HepG2 (cell line): Measurements from ENCODE around the gene ARRDC1. TPM values are rescaled to one million over a fixed set of nuclear protein-coding genes. Genes with fewer than 3 reads are reported as not detected.

Experiments used
- ARNT2 ChIP-seq: sonication (generic); formaldehyde crosslinking; IDR thresholded peaks from 2 replicates; pipeline ENCODE4 v1.8.0; 2022; ENCODE audit warnings: mild to moderate bottlenecking, low read depth, missing genetic modification reagents, moderate library complexity
- ATF6 ChIP-seq: sonication (generic); formaldehyde crosslinking; conservative IDR thresholded peaks from 2 replicates; pipeline ENCODE4 v1.4.0; 2020; ENCODE audit warnings: missing genetic modification reagents
- BRD4 ChIP-seq: sonication (generic); formaldehyde crosslinking; IDR thresholded peaks from 2 replicates; pipeline ENCODE4 v1.4.0; 2020; ENCODE audit warnings: missing genetic modification reagents
- HES4 ChIP-seq: sonication (generic); formaldehyde crosslinking; IDR thresholded peaks from 2 replicates; pipeline ENCODE4 v1.9.0; 2021; ENCODE audit warnings: mild to moderate bottlenecking, missing genetic modification reagents, borderline replicate concordance
- MTF1 ChIP-seq: sonication (generic); formaldehyde crosslinking; IDR thresholded peaks from 2 replicates; pipeline ENCODE4 v1.5.0; 2020; ENCODE audit warnings: missing genetic modification reagents
- MXD1 ChIP-seq: sonication (generic); formaldehyde crosslinking; IDR thresholded peaks from 2 replicates; pipeline ENCODE4 v1.4.0; 2020; ENCODE audit warnings: mild to moderate bottlenecking, missing genetic modification reagents
- MYPOP ChIP-seq: sonication (generic); formaldehyde crosslinking; IDR thresholded peaks from 2 replicates; pipeline ENCODE4 v1.8.1; 2023; ENCODE audit warnings: mild to moderate bottlenecking, moderate library complexity, missing genetic modification reagents
- NFKB2 ChIP-seq: sonication (generic); formaldehyde crosslinking; IDR thresholded peaks from 2 replicates; pipeline ENCODE4 v1.4.0; 2020; ENCODE audit warnings: missing genetic modification reagents, borderline replicate concordance
- ONECUT2 ChIP-seq: sonication (generic); formaldehyde crosslinking; IDR thresholded peaks from 2 replicates; pipeline ENCODE4 v1.4.0; 2020; ENCODE audit warnings: missing genetic modification reagents
- PHF8 ChIP-seq: sonication (generic); formaldehyde crosslinking; IDR thresholded peaks from 2 replicates; pipeline ENCODE4 v1.5.0; 2020; ENCODE audit warnings: missing genetic modification reagents
- POLR2G ChIP-seq: fragments of 200-400 bp; formaldehyde crosslinking; IDR thresholded peaks from 2 replicates; pipeline ENCODE4 v1.6.1; 2018; ENCODE audit warnings: mild to moderate bottlenecking, low read depth, low read length, moderate library complexity
- RFXANK ChIP-seq: IDR thresholded peaks from 2 replicates; pipeline ENCODE4 v1.6.1; 2016
- SAP130 ChIP-seq: IDR thresholded peaks from 2 replicates; pipeline ENCODE4 v1.6.1; 2016; ENCODE audit warnings: low read depth
- SP2 ChIP-seq: sonication (generic); formaldehyde crosslinking; IDR thresholded peaks from 2 replicates; pipeline ENCODE4 v1.5.1; 2020; ENCODE audit warnings: mild to moderate bottlenecking, missing genetic modification reagents
- THYN1 ChIP-seq: sonication (generic); formaldehyde crosslinking; IDR thresholded peaks from 2 replicates; pipeline ENCODE4 v1.8.1; 2023; ENCODE audit warnings: low read depth, mild to moderate bottlenecking, moderate library complexity, missing genetic modification reagents, borderline replicate concordance
- ZBTB38 ChIP-seq: sonication (generic); formaldehyde crosslinking; IDR thresholded peaks from 2 replicates; pipeline ENCODE4 v1.5.1; 2020; ENCODE audit warnings: mild to moderate bottlenecking, missing genetic modification reagents
- ZNF263 ChIP-seq: sonication (generic); formaldehyde crosslinking; IDR thresholded peaks from 2 replicates; pipeline ENCODE4 v1.4.0; 2020; ENCODE audit warnings: missing genetic modification reagents
- ZNF33B ChIP-seq: sonication (generic); formaldehyde crosslinking; IDR thresholded peaks from 2 replicates; pipeline ENCODE4 v1.5.1; 2020; ENCODE audit warnings: mild to moderate bottlenecking, missing genetic modification reagents
- ZNF687 ChIP-seq: sonication (generic); formaldehyde crosslinking; IDR thresholded peaks from 2 replicates; pipeline ENCODE4 v1.5.1; 2020; ENCODE audit warnings: mild to moderate bottlenecking, missing genetic modification reagents, moderate library complexity
- ZNF713 ChIP-seq: sonication (generic); formaldehyde crosslinking; IDR thresholded peaks from 2 replicates; pipeline ENCODE4 v1.4.0; 2020; ENCODE audit warnings: mild to moderate bottlenecking, missing genetic modification reagents
- polyA plus RNA-seq, 8 experiments: library from polyadenylated mRNA; depleted of rRNA in 3 of 8; stranded (reverse) in 7 of 8; unstranded in 1 of 8; fragments of >200 nt; fragmentation: Illumina TruSeq in 4 of 8; extraction: Trizol in 4 of 8; gene quantifications; 2 replicates each; pipeline versions ENCODE4 v1.2.1 to v1.2.3, GENCODE V29; 2011 to 2016; ENCODE audit warnings: low read depth in 4 of 8, missing spikeins in 1 of 8, mixed read lengths in 1 of 8; ENCODE audit not compliant: insufficient read depth in 1 of 8
- total RNA-seq, 5 experiments: library from RNA; depleted of rRNA; stranded (reverse); fragments of >200 nt; fragmentation: Illumina TruSeq; extraction: Trizol; gene quantifications; 2 replicates each; pipeline ENCODE4 v1.2.3, GENCODE V29; 2016; ENCODE audit warnings: low read depth in 1 of 5

ARRDC1 gene
- total and polyA plus RNA-seq, 2 of the 13 experiments (the other 11 are each of a cell fraction or from before 2014, with no cell fraction given), result 21.7 to 44.4 TPM

GRCh38 chr9:137590469-137591383 is 14.8 kb upstream of the ARRDC1 start, which contains the start of gene ZMYND19 (continued):
- TF ChIP-seq POLR2G (0 out of 2 replicates have a peak, but pooled peaks have one; percentile 33), ZNF687 (peak; percentile 76), ZNF713 (CRISPR knock-in tag) (no peak), MXD1 (CRISPR knock-in tag) (peak; percentile 70), SP2 (peak; percentile 52), MYPOP (CRISPR knock-in tag) (no peak), ZNF263 (0 out of 2 replicates have a peak, but pooled peaks have one; percentile 22), BRD4 (CRISPR knock-in tag) (no peak), THYN1 (no peak), ARNT2 (CRISPR knock-in tag) (0 out of 2 replicates have a peak, but pooled peaks have one; percentile 1), SAP130 (CRISPR knock-in tag) (peak; percentile 96), ATF6 (CRISPR knock-in tag) (no peak), ONECUT2 (no peak), ZNF33B (no peak), RFXANK (CRISPR knock-in tag) (no peak), MTF1 (no peak), HES4 (0 out of 2 replicates have a peak, but pooled peaks have one; percentile 12), NFKB2 (CRISPR knock-in tag) (peak; percentile 28; the same call in 1 of the 2 replicates), PHF8 (peak; percentile 73; the same call in 1 of the 2 replicates), ZBTB38 (CRISPR knock-in tag) (peak; percentile 21; the same call in 1 of the 2 replicates)
